Measurements from ENCODE around the gene MVP. TPM values are rescaled to one million over a fixed set of nuclear protein-coding genes. Genes with fewer than 3 reads are reported as not detected.
"Not testable (repeated sequence)": the region's sequence is repeated elsewhere in the genome, so short reads cannot be mapped to it uniquely, and the experiment has no call there.

MVP gene
- total RNA-seq, 1 experiment from 2014 or later, result 164 TPM

DNA sequence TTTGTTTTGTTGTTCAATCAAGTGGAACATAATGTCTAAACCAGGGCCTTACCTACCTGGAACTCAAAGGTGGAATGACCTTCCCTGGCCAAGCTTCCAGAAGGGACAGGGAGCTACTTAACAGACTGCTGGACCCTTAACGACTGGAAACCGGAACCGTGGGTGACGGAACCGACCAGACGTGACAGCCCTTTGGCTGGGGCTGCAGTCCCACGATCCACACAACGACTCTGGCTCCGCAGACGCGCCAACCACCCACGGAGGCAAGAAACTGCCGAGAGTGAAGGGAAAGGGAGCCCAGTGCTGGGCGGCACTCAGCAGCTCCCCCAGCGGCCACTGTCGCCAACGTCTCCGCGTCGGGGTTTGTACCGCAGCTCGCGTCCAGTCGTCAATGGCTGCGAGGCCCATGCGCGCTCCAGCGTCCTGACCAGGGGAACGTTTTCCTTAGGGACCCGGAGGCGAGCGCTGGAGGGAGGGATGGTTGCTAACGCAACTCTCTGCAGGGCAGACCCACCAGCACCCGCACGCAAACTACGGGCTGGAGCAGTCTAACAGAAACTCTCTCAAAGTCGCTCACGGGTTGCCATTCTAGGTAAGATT lies 35.3 kb upstream of the MVP start:
- peaks cover 3% of the 10 kb centered on the region for H3K36me3 Mint-ChIP-seq (ENCODE audit: insufficient read depth, unreplicated experiment)
- H3K9me3 Mint-ChIP-seq (ENCODE audit: low read depth, unreplicated experiment), result no peaks in the 10 kb centered on the region
- TF ChIP-seq, protein P1, sequence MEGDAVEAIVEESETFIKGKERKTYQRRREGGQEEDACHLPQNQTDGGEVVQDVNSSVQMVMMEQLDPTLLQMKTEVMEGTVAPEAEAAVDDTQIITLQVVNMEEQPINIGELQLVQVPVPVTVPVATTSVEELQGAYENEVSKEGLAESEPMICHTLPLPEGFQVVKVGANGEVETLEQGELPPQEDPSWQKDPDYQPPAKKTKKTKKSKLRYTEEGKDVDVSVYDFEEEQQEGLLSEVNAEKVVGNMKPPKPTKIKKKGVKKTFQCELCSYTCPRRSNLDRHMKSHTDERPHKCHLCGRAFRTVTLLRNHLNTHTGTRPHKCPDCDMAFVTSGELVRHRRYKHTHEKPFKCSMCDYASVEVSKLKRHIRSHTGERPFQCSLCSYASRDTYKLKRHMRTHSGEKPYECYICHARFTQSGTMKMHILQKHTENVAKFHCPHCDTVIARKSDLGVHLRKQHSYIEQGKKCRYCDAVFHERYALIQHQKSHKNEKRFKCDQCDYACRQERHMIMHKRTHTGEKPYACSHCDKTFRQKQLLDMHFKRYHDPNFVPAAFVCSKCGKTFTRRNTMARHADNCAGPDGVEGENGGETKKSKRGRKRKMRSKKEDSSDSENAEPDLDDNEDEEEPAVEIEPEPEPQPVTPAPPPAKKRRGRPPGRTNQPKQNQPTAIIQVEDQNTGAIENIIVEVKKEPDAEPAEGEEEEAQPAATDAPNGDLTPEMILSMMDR (IDR thresholded peaks at IDR 0.05; ENCODE audit: unreplicated experiment), result peak; percentile 76
- no peak overlapping the region for H3K27ac Mint-ChIP-seq (ENCODE audit: unreplicated experiment)
- H3K4me1 Mint-ChIP-seq (ENCODE audit: low read depth, unreplicated experiment), result peaks cover 22% of the 10 kb centered on the region
- intact Hi-C loops (cut with micrococcal nuclease; ENCODE audit: unreplicated experiment), result no loop called here
- DNase-seq, result peak; percentile 72
- H3K4me3 Mint-ChIP-seq (ENCODE audit: low read depth, unreplicated experiment), result peak overlapping the region; percentile 24
- no TSS peak for BruUV-seq (replicated peaks)
- CTCF ChIA-PET, result interaction anchor here (0.9 to 1.4 kb wide), 3 partner anchors 17 to 84 kb away, joined by 3 to 5 read pairs (median 4); no protein-coding TSS in a partner anchor
- no peaks in the 10 kb centered on the region for H3K27me3 Mint-ChIP-seq (ENCODE audit: unreplicated experiment)

DNA sequence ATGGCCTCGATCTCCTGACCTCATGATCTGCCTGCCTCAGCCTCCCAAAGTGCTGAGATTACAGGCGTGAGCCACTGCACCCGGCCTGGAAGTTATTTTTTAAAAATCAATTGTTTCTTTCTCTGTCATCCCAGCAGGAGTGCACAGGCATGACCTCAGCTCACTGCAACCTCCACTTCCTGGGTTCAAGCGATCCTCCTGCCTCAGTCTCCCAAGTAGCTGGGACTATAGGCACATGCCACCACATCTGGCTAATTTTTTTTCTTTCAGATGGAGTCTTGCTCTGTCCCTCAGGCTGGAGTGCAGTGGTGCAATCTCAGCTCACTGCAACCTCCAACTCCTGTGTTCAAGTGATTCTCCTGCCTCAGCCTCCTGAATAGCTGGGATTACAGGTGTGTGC lies 33.1 kb upstream of the MVP start:
- H3K4me3 Mint-ChIP-seq (ENCODE audit: low read depth, unreplicated experiment); H3K27me3 Mint-ChIP-seq (ENCODE audit: unreplicated experiment); H3K27ac Mint-ChIP-seq (ENCODE audit: unreplicated experiment); BruUV-seq (replicated peaks); intact Hi-C loops (cut with micrococcal nuclease; ENCODE audit: unreplicated experiment); DNase-seq; H3K9me3 Mint-ChIP-seq (ENCODE audit: low read depth, unreplicated experiment): not testable (repeated sequence)
- CTCF ChIA-PET, result interaction anchor here (0.6 kb wide), 2 partner anchors 15 to 51 kb away, joined by 3 to 4 read pairs; no protein-coding TSS in a partner anchor
- Mint-ChIP-seq H3K4me1 (ENCODE audit: low read depth, unreplicated experiment) (peaks cover 24% of the 10 kb centered on the region), H3K36me3 (ENCODE audit: insufficient read depth, unreplicated experiment) (peaks cover 24% of the 10 kb centered on the region)

DNA sequence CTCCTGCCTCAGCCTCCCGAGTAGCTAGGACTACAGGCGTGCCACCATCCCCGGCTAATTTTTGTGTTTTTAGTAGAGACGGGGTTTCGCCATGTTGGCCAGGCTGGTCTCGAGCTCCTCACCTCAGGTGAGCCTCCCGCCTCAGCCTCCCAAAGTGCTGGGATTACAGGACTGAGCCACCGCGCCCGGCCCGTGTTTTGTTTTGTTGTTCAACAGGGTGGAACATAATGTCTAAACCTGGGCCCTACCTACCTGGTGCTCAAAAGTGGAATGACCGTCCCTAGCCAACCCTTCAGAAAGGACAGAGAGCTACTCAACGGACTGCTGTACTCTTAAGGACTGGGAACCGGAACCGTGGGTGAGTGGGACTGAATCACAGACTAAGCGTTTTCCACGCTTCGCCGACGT lies 30.5 kb upstream of the MVP start:
- intact Hi-C loops (cut with micrococcal nuclease; ENCODE audit: unreplicated experiment), result no loop called here
- BruUV-seq (replicated peaks), result no TSS peak
- TF ChIP-seq, protein P1 (IDR thresholded peaks at IDR 0.05; ENCODE audit: unreplicated experiment), result no peak
- no peaks in the 10 kb centered on the region for H3K9me3 Mint-ChIP-seq (ENCODE audit: low read depth, unreplicated experiment)
- H3K27me3 Mint-ChIP-seq (ENCODE audit: unreplicated experiment), result no peaks in the 10 kb centered on the region
- peaks cover 31% of the 10 kb centered on the region for H3K36me3 Mint-ChIP-seq (ENCODE audit: insufficient read depth, unreplicated experiment)
- CTCF ChIA-PET, result interaction anchor here (0.6 to 1.8 kb wide), 12 partner anchors 8 to 861 kb away, joined by 3 to 11 read pairs (median 5); partner anchors contain the start of genes MVP, PAGR1 and SEZ6L2
- peaks cover 25% of the 10 kb centered on the region for H3K4me1 Mint-ChIP-seq (ENCODE audit: low read depth, unreplicated experiment)
- peak overlapping the region; percentile 87 for H3K4me3 Mint-ChIP-seq (ENCODE audit: low read depth, unreplicated experiment)
- H3K27ac Mint-ChIP-seq (ENCODE audit: unreplicated experiment), result peak overlapping the region; percentile 80
- no peak for DNase-seq

GRCh38 chr16:29790183-29790948 lies 29.9 kb upstream of the MVP start, which contains the start of gene KIF22:
Gene KIF22, plus strand, starts transcription at chr16:29790751. Its CDS starts 9 bp downstream, at chr16:29790760.
- H3K9me3 Mint-ChIP-seq (ENCODE audit: low read depth, unreplicated experiment), result no peaks in the 10 kb centered on the region
- peak; percentile 100 for DNase-seq
- peaks cover 31% of the 10 kb centered on the region for H3K36me3 Mint-ChIP-seq (ENCODE audit: insufficient read depth, unreplicated experiment)
- H3K4me3 Mint-ChIP-seq (ENCODE audit: low read depth, unreplicated experiment), result peak within 1 kb of the TSS; percentile 87
- TF ChIP-seq, protein P1 (IDR thresholded peaks at IDR 0.05; ENCODE audit: unreplicated experiment), result peak; percentile 84
- BruUV-seq (replicated peaks), result no TSS peak
- intact Hi-C loops (cut with micrococcal nuclease; ENCODE audit: unreplicated experiment), result no loop called here
- H3K27me3 Mint-ChIP-seq (ENCODE audit: unreplicated experiment), result no peaks in the 10 kb centered on the region
- peak within 1 kb of the TSS; percentile 80 for H3K27ac Mint-ChIP-seq (ENCODE audit: unreplicated experiment)
- CTCF ChIA-PET, result interaction anchor here (0.6 to 1.8 kb wide), 13 partner anchors 9 to 860 kb away, joined by 3 to 11 read pairs (median 5); partner anchors contain the start of genes MVP, PAGR1 and SEZ6L2
- peaks cover 25% of the 10 kb centered on the region for H3K4me1 Mint-ChIP-seq (ENCODE audit: low read depth, unreplicated experiment)
